Breast epithelium (tissue), 4 donors: ENCODE results near the gene SPATC1L. TPM values are rescaled to one million over a fixed set of nuclear protein-coding genes. Genes with fewer than 3 reads are reported as not detected.
A peak's percentile ranks its signal among the peaks of the same experiment; 100 is the strongest.

ENCODE experiments used
- DNase-seq, 2 donors: peaks; one replicate each; pipeline ENCODE4 v3.0.0-alpha.2; 2019; ENCODE audit warnings: low spot score in 2 of 2
- H3K27ac ChIP-seq, 2 donors: fragments of 200-600 bp; sonication (generic) in 1 of 2; one replicate each; pipeline ENCODE4 v1.5.1; 2016 to 2019; ENCODE audit warnings: mild to moderate bottlenecking in 1 of 2
- H3K27me3 ChIP-seq, 2 donors: fragments of 200-600 bp; sonication (generic) in 1 of 2; one replicate each; pipeline versions ENCODE4 v1.5.1 to v1.6.0; 2017 to 2019; ENCODE audit warnings: control low read depth in 1 of 2, mild to moderate bottlenecking in 1 of 2
- H3K36me3 ChIP-seq: fragments of 200-600 bp; one replicate; pipeline ENCODE4 v1.5.1; 2019
- H3K4me1 ChIP-seq, 2 donors: fragments of 200-600 bp; sonication (generic); one replicate each; pipeline ENCODE4 v1.5.1; 2016 to 2019; ENCODE audit warnings: control low read depth in 1 of 2
- H3K4me3 ChIP-seq, 3 donors: fragments of 200-600 bp; sonication (generic); 1 replicate in 2 of 3; 2 replicates in 1 of 3; pipeline ENCODE4 v1.5.1; 2016 to 2019; ENCODE audit warnings: mild to moderate bottlenecking in 3 of 3, moderate library complexity in 2 of 3
- H3K9me3 ChIP-seq, 2 donors: fragments of 200-600 bp; sonication (generic) in 1 of 2; one replicate each; pipeline ENCODE4 v1.5.1; 2016 to 2019; ENCODE audit warnings: control low read depth in 1 of 2
- CTCF ChIP-seq, 3 donors: fragments of 450-650 bp; IDR thresholded peaks; one replicate each; pipeline ENCODE4 v1.5.1; 2016 to 2017; ENCODE audit warnings: antibody characterized with exemption in 3 of 3, mild to moderate bottlenecking in 3 of 3, moderate library complexity in 3 of 3
- POLR2A ChIP-seq: fragments of 450-650 bp; IDR thresholded peaks from one replicate; pipeline ENCODE4 v1.6.1; 2016; ENCODE audit warnings: antibody characterized with exemption, mild to moderate bottlenecking, moderate library complexity
- POLR2AphosphoS5 ChIP-seq, 3 donors: sonication (generic); formaldehyde crosslinking; IDR thresholded peaks; one replicate each; pipeline ENCODE4 v1.6.1; 2017; ENCODE audit warnings: antibody characterized with exemption in 3 of 3
- intact Hi-C: fragments of 100-400 bp; cut with DNase I; formaldehyde crosslinking; loops from one replicate; pipeline ENCODE4 v1.15.1; 2023; ENCODE audit warnings: low total_unique reads
- total RNA-seq, 3 donors: library from RNA; depleted of rRNA; stranded (reverse); fragments of >200 nt; gene quantifications; one replicate each; pipeline ENCODE4 v1.1.0, GENCODE V29; 2016

Gene SPATC1L
- total RNA-seq, 3 donors from 2014 or later: 1.6 to 7.0 (median 6.2) TPM

GRCh38 chr21:46218906-46219590 lies 34.8 kb upstream of the SPATC1L start:
- Histone ChIP-seq H3K27me3 (no peaks in the 10 kb centered on the region), H3K4me1 (no peaks in the 10 kb centered on the region), H3K4me3 (no peak overlapping the region), H3K9me3 (no peaks in the 10 kb centered on the region), H3K36me3 (no peaks in the 10 kb centered on the region), H3K27ac (no peak overlapping the region)
- peak in 1 of 2 donors; percentile 50 for DNase-seq
- intact Hi-C loops: no loop called here
- TF ChIP-seq POLR2AphosphoS5 (IDR thresholded peaks at IDR 0.05) (no peak), CTCF (IDR thresholded peaks at IDR 0.05) (no peak), POLR2A (no peak)

GRCh38 chr21:46217511-46218196 lies 33.4 kb upstream of the SPATC1L start:
- DNase-seq: peak in 1 of 2 donors; percentile 43
- H3K36me3 ChIP-seq: no peaks in the 10 kb centered on the region
- H3K9me3 ChIP-seq: no peaks in the 10 kb centered on the region
- H3K4me1 ChIP-seq: no peaks in the 10 kb centered on the region
- intact Hi-C loops: no loop called here
- TF ChIP-seq POLR2AphosphoS5 (IDR thresholded peaks at IDR 0.05): no peak
- TF ChIP-seq CTCF (IDR thresholded peaks at IDR 0.05): no peak
- no peak for TF ChIP-seq POLR2A
- no peak overlapping the region for H3K27ac ChIP-seq
- no peak overlapping the region for H3K4me3 ChIP-seq
- no peaks in the 10 kb centered on the region for H3K27me3 ChIP-seq

GRCh38 chr21:46216132-46216747 lies 32.0 kb upstream of the SPATC1L start:
- no peaks in the 10 kb centered on the region for H3K36me3 ChIP-seq
- H3K4me1 ChIP-seq: no peaks in the 10 kb centered on the region
- intact Hi-C loops: no loop called here
- no peak for TF ChIP-seq POLR2AphosphoS5 (IDR thresholded peaks at IDR 0.05)
- no peak for TF ChIP-seq POLR2A
- H3K27ac ChIP-seq: no peak overlapping the region
- no peaks in the 10 kb centered on the region for H3K9me3 ChIP-seq
- DNase-seq: peak in 1 of 2 donors; percentile 30
- H3K4me3 ChIP-seq: no peak overlapping the region
- no peaks in the 10 kb centered on the region for H3K27me3 ChIP-seq

GRCh38 chr21:46215436-46216131 lies 31.3 kb upstream of the SPATC1L start:
- Histone ChIP-seq H3K27me3 (no peaks in the 10 kb centered on the region), H3K4me3 (no peak overlapping the region), H3K4me1 (no peaks in the 10 kb centered on the region), H3K27ac (no peak overlapping the region), H3K36me3 (no peaks in the 10 kb centered on the region), H3K9me3 (no peaks in the 10 kb centered on the region)
- TF ChIP-seq POLR2A: no peak
- no peak for TF ChIP-seq POLR2AphosphoS5 (IDR thresholded peaks at IDR 0.05)
- TF ChIP-seq CTCF (IDR thresholded peaks at IDR 0.05): no peak
- DNase-seq: peak in 1 of 2 donors; percentile 50
- intact Hi-C loops: no loop called here

- DNase-seq: peak in 1 of 2 donors; percentile 43
- Histone ChIP-seq H3K36me3 (no peaks in the 10 kb centered on the region), H3K4me1 (no peaks in the 10 kb centered on the region), H3K9me3 (no peaks in the 10 kb centered on the region), H3K27me3 (no peaks in the 10 kb centered on the region), H3K27ac (no peak overlapping the region), H3K4me3 (no peak overlapping the region)
- intact Hi-C loops: no loop called here
- TF ChIP-seq CTCF (IDR thresholded peaks at IDR 0.05): no peak
Measured at GRCh38 chr21:46214478-46215340, 30.4 kb upstream of the SPATC1L start.
